Body of pancreas (tissue), 4 donors: ENCODE data around the gene DMBT1. TPM values are rescaled to one million over a fixed set of nuclear protein-coding genes. Genes with fewer than 3 reads are reported as not detected.

Source experiments
- ATAC-seq: fragments of 150-250 bp; one replicate; pipeline ENCODE4 v1.9.1; 2016
- DNase-seq, 4 donors: peaks; one replicate each; pipeline ENCODE4 v3.0.0-alpha.2; 2019
- H3K27ac ChIP-seq, 4 donors: fragments of 200-600 bp; sonication (generic); 1 replicate in 3 of 4; 2 replicates in 1 of 4; pipeline versions ENCODE4 v1.5.1 to v1.6.1; 2016 to 2019; ENCODE audit warnings: mild to moderate bottlenecking in 1 of 4, mixed read lengths in 1 of 4, moderate library complexity in 1 of 4
- H3K27me3 ChIP-seq, 2 donors: fragments of 200-600 bp; sonication (generic); one replicate each; pipeline ENCODE4 v1.6.0; 2016; ENCODE audit warnings: mild to moderate bottlenecking in 1 of 2
- H3K36me3 ChIP-seq, 2 donors: fragments of 200-600 bp; sonication (generic); replicated peaks in 1 of 2; 2 replicates each; pipeline ENCODE4 v1.5.1; 2016; ENCODE audit warnings: low read depth in 2 of 2; ENCODE audit not compliant: insufficient read depth in 1 of 2
- H3K4me1 ChIP-seq: fragments of 200-600 bp; sonication (generic); one replicate; pipeline ENCODE4 v1.6.0; 2016
- H3K4me3 ChIP-seq, 2 donors: fragments of 200-600 bp; sonication (generic); 1 replicate in 1 of 2; 2 replicates in 1 of 2; pipeline ENCODE4 v1.5.1; 2016 to 2019
- H3K9me3 ChIP-seq, 3 donors: fragments of 200-600 bp; sonication (generic); 1 replicate in 2 of 3; 2 replicates in 1 of 3; pipeline ENCODE4 v1.5.1; 2016
- POLR2A ChIP-seq, 3 donors: fragments of 450-650 bp; IDR thresholded peaks; one replicate each; pipeline ENCODE4 v1.6.1; 2016; ENCODE audit warnings: antibody characterized with exemption in 3 of 3, mild to moderate bottlenecking in 2 of 3
- WGBS, 2 donors: methylation state at CpG; one replicate each; pipeline ENCODE4 v1.1.5; 2017; 5-methylcytosine and 5-hydroxymethylcytosine counted together
- intact Hi-C: fragments of 100-400 bp; cut with DNase I; formaldehyde crosslinking; loops from one replicate; pipeline ENCODE4 v1.15.1; 2023
- total RNA-seq, 2 donors: library from RNA; depleted of rRNA; stranded (reverse); fragments of >200 nt; gene quantifications; one replicate each; pipeline ENCODE4 v1.1.0, GENCODE V29; 2016
- TF ChIP-seq, protein P1 (sequence below), 7 experiments: fragments of 450-650 bp in 4 of 7; fragments of 200-600 bp in 3 of 7; sonication (generic) in 3 of 7; IDR thresholded peaks; one replicate each; pipeline ENCODE4 v1.5.1; 2016 to 2019; ENCODE audit warnings: antibody characterized with exemption in 7 of 7

The DMBT1 gene
- total RNA-seq, 2 donors from 2014 or later, result 0.26 to 0.33 TPM

DNA sequence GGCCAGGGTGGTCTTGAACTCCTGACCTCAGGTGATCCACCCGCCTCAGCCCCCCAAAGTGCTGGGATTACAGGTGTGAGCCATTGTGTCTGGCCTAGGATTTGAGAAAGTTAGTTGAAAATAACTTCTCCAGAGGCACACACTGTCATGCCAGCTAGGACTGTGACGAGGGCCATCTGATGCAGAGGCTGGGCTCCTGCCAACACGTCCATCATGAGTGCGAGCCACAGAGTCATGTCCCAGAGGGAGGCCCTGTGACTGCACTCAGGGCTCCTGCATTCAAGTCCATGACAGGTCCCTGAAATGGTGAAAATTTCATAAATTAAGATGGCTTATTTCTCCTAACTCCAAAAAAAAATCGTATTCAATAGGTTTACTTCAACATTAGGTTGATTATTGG, 122.0 kb downstream of the DMBT1 start:
- WGBS, 2 donors, result 60% methylated on average over 4 to 5 of the region's 5 CpGs

DNA sequence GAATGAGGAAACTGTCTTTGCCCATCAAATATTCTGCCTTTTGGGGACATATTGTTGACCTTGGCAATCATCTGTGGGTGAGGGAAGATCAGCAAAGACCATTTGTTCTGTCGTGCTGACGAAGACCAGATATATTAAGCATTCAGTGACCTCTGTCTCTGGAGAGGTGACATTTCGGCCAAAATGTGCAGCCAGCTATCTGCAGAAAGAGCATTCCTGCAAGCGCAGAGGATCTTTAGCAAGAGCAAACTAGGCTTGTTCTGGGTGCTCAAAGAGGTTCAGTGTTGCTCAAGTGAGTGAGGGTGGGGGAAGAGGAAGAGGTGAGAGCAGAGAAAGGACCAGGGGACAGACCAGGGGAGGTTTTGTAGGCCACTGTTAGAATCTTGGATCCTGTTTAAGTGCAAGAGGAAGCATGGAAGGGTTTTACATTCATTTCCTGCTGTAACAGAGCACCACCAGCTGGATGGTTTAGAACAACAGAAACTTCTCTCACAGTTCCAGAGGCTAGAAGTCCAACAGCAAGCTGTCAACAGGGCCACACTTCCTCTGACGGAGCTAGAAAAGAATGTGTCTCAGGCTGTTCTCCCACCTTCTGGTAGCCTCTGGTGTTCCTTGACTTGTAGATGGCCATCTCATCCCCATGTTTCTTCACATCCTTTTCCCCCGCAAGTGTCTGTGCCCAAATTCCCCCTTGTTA, 127.9 kb downstream of the DMBT1 start:
- Histone ChIP-seq H3K9me3 (no peaks in the 10 kb centered on the region), H3K27me3 (no peaks in the 10 kb centered on the region), H3K4me1 (peaks cover 20% of the 10 kb centered on the region), H3K4me3 (no peak overlapping the region), H3K36me3 (no peaks in the 10 kb centered on the region), H3K27ac (peak overlapping the region; percentile 57 to 82 (median 73))
- ATAC-seq (peak; percentile 67), DNase-seq (peak; percentile 27 to 68 (median 52))
- intact Hi-C loops, result no loop called here
- WGBS, 2 donors, result 74 to 79% methylated on average over 6 of the region's 6 CpGs
- TF ChIP-seq POLR2A (IDR thresholded peaks at IDR 0.05), result no peak
- TF ChIP-seq, protein P1, sequence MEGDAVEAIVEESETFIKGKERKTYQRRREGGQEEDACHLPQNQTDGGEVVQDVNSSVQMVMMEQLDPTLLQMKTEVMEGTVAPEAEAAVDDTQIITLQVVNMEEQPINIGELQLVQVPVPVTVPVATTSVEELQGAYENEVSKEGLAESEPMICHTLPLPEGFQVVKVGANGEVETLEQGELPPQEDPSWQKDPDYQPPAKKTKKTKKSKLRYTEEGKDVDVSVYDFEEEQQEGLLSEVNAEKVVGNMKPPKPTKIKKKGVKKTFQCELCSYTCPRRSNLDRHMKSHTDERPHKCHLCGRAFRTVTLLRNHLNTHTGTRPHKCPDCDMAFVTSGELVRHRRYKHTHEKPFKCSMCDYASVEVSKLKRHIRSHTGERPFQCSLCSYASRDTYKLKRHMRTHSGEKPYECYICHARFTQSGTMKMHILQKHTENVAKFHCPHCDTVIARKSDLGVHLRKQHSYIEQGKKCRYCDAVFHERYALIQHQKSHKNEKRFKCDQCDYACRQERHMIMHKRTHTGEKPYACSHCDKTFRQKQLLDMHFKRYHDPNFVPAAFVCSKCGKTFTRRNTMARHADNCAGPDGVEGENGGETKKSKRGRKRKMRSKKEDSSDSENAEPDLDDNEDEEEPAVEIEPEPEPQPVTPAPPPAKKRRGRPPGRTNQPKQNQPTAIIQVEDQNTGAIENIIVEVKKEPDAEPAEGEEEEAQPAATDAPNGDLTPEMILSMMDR (IDR thresholded peaks at IDR 0.05), result peak in 4 of 7 experiments; percentile 14 to 32 (median 26)

More for the DNA sequence above, 122.0 kb downstream of the DMBT1 start:
- ATAC-seq (no peak), DNase-seq (no peak)
- intact Hi-C loops, result no loop called here
- no peaks in the 10 kb centered on the region for H3K9me3 ChIP-seq
- no peak overlapping the region for H3K4me3 ChIP-seq
- no peak overlapping the region for H3K27ac ChIP-seq
- no peaks in the 10 kb centered on the region for H3K36me3 ChIP-seq
- no peaks in the 10 kb centered on the region for H3K4me1 ChIP-seq
- no peaks in the 10 kb centered on the region for H3K27me3 ChIP-seq
- no peak for TF ChIP-seq POLR2A (IDR thresholded peaks at IDR 0.05)

DNA sequence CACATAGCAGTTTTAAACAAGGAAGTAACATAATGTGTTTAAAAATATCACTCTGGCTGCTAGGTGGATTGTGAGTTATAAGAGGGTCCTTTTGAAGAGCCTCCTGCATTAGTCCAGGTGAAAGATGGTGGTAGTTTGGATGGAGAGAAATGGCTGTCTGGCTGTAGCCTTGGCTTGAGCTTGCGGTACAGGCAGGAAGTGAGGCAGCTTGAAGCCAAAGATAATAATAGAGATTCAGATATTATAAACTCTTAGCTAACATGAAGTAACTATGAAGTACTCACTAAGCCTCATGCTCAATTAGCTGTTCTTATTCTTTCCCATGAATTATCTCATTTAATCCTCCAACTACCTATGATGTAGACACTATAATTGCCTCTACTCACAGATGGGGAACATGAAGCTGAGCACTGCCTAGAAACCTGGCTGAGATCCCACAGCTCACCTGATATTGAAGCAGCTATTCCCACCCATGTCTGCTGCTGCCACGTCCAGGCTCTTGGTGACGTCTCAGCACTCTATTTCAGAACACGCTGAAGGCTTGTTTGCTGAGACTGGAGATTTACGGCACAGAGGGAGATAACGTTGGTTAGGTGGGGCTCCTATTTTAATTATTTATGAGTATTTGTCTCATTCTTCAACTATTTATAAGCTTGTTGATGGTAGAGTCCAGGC, 128.7 kb downstream of the DMBT1 start:
- H3K9me3 ChIP-seq, result no peaks in the 10 kb centered on the region
- H3K36me3 ChIP-seq, result no peaks in the 10 kb centered on the region
- peak; percentile 94 for ATAC-seq
- intact Hi-C loops, result no loop called here
- H3K27ac ChIP-seq, result peak overlapping the region; percentile 57 to 82 (median 73)
- peaks cover 20% of the 10 kb centered on the region for H3K4me1 ChIP-seq
- no peak overlapping the region for H3K4me3 ChIP-seq
- 21 to 37% methylated on average over 6 of the region's 6 CpGs for WGBS, 2 donors
- no peaks in the 10 kb centered on the region for H3K27me3 ChIP-seq
- DNase-seq, result peak; percentile 82 to 94 (median 92)
- TF ChIP-seq POLR2A (IDR thresholded peaks at IDR 0.05), result no peak
- TF ChIP-seq, protein P1 (IDR thresholded peaks at IDR 0.05), result no peak

DNA sequence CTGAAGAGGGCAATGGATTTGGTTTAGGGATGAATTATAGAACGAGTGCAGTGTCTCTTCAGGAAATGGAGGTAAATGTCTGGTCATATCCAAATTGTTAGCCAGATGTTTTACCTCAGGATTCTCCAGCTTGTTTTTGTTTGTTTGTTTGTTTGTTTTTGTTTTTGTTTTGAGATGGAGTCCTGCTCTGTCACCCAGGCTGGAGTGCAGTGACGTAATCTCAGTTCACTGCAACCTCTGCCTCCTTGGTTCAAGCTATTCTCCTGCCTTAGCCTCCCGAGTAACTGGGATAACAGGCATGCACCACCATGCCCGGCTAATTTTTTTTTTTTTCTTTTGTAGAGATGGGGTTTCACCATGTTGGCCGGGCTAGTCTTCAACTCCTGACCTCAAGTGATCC, 132.2 kb downstream of the DMBT1 start:
- TF ChIP-seq, protein P1 (IDR thresholded peaks at IDR 0.05), result no peak
- no peak for TF ChIP-seq POLR2A (IDR thresholded peaks at IDR 0.05)
- 86 to 92% methylated on average over 5 of the region's 5 CpGs for WGBS, 2 donors
- intact Hi-C loops, result no loop called here

More for the DNA sequence above, 132.2 kb downstream of the DMBT1 start:
- no peaks in the 10 kb centered on the region for H3K27me3 ChIP-seq
- no peaks in the 10 kb centered on the region for H3K9me3 ChIP-seq
- DNase-seq (no peak), ATAC-seq (no peak)
- peaks cover 20% of the 10 kb centered on the region for H3K4me1 ChIP-seq
- H3K36me3 ChIP-seq, result no peaks in the 10 kb centered on the region
- no peak overlapping the region for H3K4me3 ChIP-seq
- H3K27ac ChIP-seq, result no peak overlapping the region

Other genes with a start within 250 kb of the DMBT1 start
- 10 to 100 TPM; 14.2 to 26.5 TPM for gene PLEKHA1, start 186.0 kb upstream of the DMBT1 start, total RNA-seq
- not detected for gene ARMS2, start 106.1 kb upstream of the DMBT1 start, total RNA-seq
- 10 to 100 TPM; 29.3 to 36.6 TPM for gene HTRA1, start 99.2 kb upstream of the DMBT1 start, total RNA-seq
- not detected for gene C10orf120, start 139.1 kb downstream of the DMBT1 start, total RNA-seq